Measurements from ENCODE around the gene RPS6KA2.

GRCh38 chr6:166589337-166589731, 37.7 kb downstream of the RPS6KA2 start:
- TF ChIP-seq EZH2 (IDR thresholded peaks at IDR 0.05; ENCODE audit: borderline replicate concordance, insufficient read depth, low read depth, low read length, poor library complexity, severe bottlenecking) = no peak
- TF ChIP-seq CTCF (IDR thresholded peaks at IDR 0.05) = no peak

Measured in B cell (primary cell).